A549 (cell line): Measurements from ENCODE around the gene SNTG2.

Experiments used
- CHD2 ChIP-seq: fragments of 150-350 bp; IDR thresholded peaks from 2 replicates; pipeline ENCODE4 v1.6.1; 2014; ENCODE audit warnings: low read length; ENCODE audit not compliant: partially characterized antibody
- MAFK ChIP-seq: fragments of 450-650 bp; IDR thresholded peaks from 2 replicates; pipeline ENCODE4 v1.6.1; 2014; ENCODE audit not compliant: partially characterized antibody
- POLR2AphosphoS2 ChIP-seq: conservative IDR thresholded peaks from 2 replicates; pipeline ENCODE4 v1.6.1; 2012; ENCODE audit warnings: low read length, improper control_type of control experiment, inconsistent platforms
- TF ChIP-seq, protein P1 (sequence below): fragments of >200 bp; sonication (Bioruptor Twin); formaldehyde crosslinking; IDR thresholded peaks from 3 replicates; pipeline ENCODE4 v1.5.1; 2016
- TF ChIP-seq, protein P2 (sequence below): IDR thresholded peaks from 2 replicates; pipeline ENCODE4 v1.6.1; 2012
- TF ChIP-seq, protein P3 (sequence below): fragments of 450-650 bp; IDR thresholded peaks from 2 replicates; pipeline ENCODE4 v1.6.1; 2014; ENCODE audit warnings: antibody characterized with exemption

DNA sequence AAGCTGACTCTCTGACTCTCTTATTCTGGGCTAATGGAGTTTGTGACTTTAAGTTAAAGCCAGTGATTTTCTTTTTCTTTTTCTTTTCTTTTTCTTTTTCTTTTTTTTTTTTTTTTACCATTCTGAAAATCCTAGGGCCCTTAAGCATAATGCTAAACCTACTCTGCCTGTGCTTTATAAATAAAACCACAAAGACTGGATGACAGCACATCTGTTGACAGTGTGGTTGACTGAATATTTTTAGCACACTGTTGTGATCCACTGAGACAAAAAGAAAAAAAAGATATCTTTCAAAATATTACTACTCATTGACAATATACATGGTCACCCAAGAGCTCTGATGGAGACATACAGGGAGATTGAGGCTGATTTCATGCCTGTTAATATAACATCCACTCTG, 121.6 kb downstream of the SNTG2 start:
- TF ChIP-seq, protein P1, sequence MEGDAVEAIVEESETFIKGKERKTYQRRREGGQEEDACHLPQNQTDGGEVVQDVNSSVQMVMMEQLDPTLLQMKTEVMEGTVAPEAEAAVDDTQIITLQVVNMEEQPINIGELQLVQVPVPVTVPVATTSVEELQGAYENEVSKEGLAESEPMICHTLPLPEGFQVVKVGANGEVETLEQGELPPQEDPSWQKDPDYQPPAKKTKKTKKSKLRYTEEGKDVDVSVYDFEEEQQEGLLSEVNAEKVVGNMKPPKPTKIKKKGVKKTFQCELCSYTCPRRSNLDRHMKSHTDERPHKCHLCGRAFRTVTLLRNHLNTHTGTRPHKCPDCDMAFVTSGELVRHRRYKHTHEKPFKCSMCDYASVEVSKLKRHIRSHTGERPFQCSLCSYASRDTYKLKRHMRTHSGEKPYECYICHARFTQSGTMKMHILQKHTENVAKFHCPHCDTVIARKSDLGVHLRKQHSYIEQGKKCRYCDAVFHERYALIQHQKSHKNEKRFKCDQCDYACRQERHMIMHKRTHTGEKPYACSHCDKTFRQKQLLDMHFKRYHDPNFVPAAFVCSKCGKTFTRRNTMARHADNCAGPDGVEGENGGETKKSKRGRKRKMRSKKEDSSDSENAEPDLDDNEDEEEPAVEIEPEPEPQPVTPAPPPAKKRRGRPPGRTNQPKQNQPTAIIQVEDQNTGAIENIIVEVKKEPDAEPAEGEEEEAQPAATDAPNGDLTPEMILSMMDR: no peak
- TF ChIP-seq, protein P2, sequence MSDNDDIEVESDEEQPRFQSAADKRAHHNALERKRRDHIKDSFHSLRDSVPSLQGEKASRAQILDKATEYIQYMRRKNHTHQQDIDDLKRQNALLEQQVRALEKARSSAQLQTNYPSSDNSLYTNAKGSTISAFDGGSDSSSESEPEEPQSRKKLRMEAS: no peak
- TF ChIP-seq MAFK (no peak), CHD2 (no peak), POLR2AphosphoS2 (no peak)
- TF ChIP-seq, protein P3, sequence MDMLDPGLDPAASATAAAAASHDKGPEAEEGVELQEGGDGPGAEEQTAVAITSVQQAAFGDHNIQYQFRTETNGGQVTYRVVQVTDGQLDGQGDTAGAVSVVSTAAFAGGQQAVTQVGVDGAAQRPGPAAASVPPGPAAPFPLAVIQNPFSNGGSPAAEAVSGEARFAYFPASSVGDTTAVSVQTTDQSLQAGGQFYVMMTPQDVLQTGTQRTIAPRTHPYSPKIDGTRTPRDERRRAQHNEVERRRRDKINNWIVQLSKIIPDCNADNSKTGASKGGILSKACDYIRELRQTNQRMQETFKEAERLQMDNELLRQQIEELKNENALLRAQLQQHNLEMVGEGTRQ: no peak
